T-helper 2 cell treated with Interferon-gamma antibody and Interleukin-4, amounts not matched to agents 100 ng/mL and 5 ng/mL, for 36 hours (primary cell): Measurements from ENCODE around the gene ETFA. TPM values are rescaled to one million over a fixed set of nuclear protein-coding genes. Genes with fewer than 3 reads are reported as not detected.

Source experiments
- intact Hi-C: fragments of 100-400 bp; cut with micrococcal nuclease; formaldehyde crosslinking; loops from one replicate; pipeline ENCODE4 v1.15.1; 2023
- total RNA-seq: library from RNA; stranded (reverse); gene quantifications from 2 replicates; pipeline ENCODE4 v1.2.3, GENCODE V29; 2022

ETFA gene
- total RNA-seq, 1 donor from 2014 or later, result 119 TPM

DNA sequence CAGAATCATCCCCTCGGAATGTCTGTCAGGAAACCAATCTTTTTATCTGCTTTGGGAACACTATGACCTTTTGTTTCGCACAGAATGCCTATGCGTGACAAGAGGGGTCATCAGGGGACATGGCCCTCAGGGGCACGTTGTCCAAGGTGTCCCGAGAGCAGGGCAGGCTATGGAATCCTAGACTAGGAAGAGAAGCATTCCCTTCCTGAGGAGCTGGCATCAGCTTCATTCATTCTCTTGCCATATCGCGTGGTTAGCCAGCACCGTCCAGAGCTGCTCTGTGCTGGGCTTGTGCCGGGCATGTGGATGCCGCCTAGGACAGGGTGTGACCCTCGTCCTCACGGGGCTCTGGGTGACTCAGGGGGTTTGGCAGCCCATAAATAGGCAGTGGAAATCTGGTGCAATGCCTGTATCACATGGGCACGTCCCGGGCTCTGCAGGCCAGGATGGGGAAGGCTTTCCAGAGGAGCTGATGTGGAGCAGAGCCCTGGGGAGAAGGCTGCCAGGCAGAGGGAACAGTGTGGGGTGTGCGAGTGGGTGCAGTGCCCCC is 133.7 kb downstream of the ETFA start:
- intact Hi-C loops, result no loop called here

DNA sequence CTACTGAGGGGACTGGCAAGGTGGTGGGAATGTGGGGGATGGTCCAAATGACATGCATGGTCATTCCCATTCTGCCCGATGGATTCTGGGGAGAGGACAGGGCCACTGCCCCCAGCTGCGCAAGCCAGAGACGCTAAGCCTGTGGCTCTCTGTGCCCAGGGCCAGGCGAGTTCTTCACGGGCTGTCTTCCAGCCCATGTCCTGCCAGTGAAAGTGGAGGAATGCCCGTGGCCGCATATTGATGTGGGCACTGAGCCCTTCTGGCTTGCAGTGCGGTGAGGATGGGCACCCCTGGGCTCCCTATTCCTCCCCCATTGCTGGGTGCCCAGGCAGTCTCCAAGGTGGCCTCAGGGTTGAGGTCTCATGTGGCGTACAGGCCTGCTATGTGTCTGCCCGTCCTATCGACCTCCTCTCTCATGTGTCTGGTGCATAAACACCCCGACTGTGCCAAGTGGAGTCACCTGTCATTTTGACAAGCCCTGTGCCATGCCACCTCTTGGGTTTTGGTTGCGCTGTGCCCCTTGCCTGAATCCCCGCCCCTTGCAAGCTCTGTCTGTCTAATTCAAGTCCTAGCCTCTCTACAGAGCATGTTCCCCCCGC is 134.7 kb downstream of the ETFA start:
- intact Hi-C loops, result no loop called here

GRCh38 chr15:76176059-76176458 is 135.2 kb downstream of the ETFA start:
- intact Hi-C loops, result no loop called here

- intact Hi-C loops, result no loop called here
Measured at GRCh38 chr15:76175442-76175841, 135.8 kb downstream of the ETFA start.

DNA sequence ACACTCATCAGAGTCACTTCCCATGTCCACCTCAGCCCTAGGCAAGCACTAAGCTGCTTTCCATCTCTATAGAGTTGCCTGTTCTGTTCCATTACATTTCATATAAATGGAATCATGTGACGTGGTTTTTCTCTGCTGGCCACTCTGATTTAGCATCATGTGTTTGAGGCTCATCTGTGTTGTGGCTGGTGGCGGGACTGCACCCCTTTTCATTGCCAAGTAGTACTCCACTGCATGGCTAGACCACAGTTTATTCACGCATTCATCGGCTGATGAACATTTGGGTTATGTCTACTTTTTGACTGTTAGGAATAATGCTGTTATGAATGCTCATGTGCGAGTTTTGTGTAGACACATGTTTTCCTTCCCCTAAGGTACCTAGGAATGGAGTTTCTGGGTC is 136.6 kb downstream of the ETFA start:
- intact Hi-C loops, result no loop called here

DNA sequence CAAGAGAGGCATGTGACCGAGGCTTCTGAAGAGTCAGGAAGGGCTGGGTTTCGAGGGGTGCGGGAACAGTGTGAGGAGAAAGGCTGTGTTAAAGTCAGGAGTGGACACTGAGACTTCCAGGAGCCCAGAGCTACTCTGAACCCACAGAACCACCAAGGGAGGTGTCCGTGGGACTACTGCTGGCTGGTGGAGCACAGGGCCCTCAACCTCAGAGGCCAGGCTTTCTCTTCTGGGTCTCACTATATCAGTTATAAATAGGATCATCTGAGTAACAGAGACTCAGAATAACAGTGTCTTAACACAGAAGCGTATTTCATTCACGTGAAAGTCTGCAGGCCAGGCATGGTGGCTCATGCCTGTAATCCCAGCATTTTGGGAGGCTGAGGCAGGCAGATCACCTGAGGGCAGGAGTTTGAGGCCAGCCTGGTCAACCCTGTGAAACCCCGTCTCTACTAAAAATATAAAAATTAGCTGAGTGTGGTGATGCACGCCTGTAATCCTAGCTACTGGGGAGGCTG is 137.9 kb downstream of the ETFA start:
- intact Hi-C loops, result no loop called here

DNA sequence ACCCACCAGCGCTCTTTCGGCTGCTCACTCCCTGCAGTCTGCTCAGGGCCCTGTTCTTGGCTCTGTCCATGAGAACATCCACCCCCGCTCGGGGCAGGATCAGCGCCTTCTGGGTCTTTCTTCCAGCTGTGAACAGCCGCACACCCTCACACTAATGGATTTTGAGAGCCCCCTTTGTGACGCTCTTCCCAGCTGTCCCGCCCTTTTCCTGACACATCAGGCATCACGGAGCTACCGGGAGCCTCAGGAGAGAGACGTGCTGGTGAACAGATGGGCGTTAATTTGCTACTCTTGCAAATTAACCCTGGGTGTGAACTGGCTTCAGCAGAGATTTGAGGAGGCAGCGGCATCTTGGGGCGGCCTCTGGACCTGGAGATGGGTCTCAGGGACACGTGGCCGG is 138.5 kb downstream of the ETFA start:
- intact Hi-C loops, result no loop called here

DNA sequence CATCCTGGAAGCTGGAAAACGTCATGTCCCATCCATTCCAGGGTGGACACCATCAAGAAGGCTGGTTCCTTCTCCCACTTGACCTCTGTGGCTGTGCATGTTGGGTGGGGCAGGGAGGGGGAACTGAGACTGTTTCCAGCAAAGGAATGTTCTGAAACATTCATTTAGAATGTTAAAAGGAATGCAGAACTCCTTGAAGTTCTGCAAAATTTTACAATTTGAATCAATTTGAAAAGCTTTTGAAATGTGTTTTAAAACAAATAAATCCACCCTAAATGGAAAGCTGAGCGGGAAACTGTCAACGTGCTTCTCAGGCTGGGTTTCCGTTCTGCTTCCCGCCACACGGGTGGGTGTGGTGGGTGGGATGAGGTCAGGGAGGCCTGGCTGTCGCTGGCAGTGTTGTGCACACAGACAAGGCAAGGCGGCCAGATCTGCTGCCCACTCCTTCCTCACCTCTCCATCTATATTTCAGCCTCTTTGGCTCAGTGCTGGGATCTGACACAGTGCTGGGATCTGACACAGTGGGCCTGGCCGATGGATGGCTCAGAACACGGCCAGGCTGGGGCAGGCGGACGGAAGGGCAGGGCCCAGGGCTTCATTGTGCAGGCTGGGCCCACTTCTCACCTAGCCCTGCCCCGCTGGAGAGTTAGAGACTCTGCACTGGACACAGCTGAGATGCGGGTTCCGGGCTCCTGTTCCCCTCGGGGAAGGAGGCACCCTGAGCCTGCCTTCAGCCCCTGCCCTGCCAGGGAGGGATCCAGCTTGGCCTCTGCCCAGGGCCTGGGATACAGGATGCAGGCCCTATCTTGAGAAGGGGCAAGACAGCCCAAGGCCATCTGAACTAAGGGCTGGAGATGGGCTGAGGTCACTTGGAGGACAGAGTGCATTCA is 141.1 kb downstream of the ETFA start:
- intact Hi-C loops, result no loop called here

DNA sequence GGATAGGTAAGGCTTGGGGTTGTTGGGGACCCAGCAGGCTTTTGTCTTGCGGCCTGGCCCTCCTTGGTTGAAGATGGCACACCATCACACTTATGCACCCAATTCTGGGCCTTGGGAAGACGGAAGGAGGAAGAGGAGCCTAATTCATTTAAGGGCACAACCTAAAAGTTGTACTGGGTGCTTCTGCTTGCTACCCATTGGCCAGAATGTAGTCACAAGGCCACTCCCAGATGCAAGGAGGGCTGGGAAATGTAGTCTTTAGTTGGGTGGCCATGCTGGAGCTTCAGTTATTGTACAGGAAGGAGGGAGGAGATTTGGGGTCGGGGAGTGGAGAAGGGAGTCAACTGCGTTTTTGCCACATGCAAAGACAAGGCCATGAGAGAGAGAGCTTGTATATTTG is 142.3 kb downstream of the ETFA start:
- intact Hi-C loops, result no loop called here

DNA sequence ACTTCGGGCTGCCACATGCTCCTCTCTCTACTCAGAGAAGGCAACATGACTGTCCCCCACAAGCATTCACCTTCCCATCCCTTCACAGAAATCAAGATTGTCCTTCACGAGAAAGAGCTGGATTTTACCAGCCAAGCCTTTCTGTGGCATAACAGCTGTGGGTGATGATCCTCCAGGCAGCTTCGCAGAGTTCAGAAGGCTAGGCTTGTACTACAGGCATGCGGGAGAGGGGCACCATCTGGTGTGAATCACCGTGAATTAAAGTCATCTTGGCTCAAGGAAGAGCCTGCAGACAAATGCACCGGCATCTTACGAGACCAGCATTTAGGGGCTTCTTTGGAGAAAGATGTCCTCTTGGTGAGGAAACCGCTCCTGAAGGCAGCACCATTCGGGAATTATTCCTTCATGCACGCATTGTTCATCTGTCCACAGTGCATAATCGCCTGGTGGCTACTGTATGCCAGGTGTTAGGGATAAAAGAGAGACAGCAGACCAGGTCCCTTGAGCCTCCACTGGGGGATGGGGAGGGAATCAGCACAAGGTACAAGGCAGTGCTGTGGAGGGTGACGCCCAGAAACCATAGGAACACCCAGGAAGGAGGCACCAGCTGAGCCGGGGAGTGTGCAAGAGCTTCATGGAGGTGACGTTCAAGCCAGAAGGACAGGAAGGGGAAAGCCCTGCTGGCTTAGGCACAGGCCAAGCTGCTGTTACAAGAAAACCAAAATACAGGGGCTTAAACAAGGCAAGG is 142.9 kb downstream of the ETFA start:
- intact Hi-C loops, result no loop called here

DNA sequence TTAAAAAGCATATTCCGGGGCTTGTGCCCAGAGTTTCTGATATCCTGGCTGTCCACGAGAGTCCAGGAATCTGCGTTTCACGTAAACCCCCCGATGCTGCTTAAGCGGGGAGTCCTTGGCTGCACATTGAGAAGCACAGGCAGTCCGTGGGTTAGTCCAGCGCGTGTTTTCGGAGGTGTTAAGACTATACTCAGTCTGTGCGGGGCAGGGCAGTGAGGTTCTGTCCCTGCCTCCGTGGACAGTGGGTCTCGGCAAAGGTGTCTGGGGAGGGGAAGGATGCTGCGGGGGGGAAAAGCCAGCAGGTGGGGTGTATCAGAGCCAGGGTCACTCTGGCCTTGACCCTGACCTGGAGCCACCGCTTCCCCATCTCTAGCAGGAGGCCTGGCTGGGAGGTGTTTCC is 145.3 kb downstream of the ETFA start:
- intact Hi-C loops, result no loop called here

Other genes with a start within 250 kb of the ETFA start
- 0.59 and 1.1 TPM in 2 replicates for gene ISL2, start 25.3 kb upstream of the ETFA start, total RNA-seq